ENCODE measurements around the gene FLACC1.

FLACC1 gene

DNA sequence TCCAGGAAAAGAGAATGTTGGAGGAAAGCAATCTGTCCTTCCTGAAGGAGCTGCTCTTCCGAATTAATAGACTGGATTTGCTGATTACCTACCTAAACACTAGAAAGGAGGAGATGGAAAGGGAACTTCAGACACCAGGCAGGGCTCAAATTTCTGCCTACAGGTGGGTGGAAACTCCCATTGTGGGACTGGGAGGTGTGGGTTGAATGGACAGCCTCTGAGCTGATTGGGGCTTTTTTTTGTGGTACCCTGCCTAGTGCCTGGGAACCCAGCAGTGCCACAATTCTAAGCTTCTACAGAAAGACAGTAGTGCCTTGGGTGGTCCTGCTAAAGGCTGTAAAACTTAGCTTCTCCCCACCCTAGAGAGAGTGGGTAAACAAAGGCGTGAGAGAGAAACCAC lies 90.5 kb downstream of the FLACC1 start:
- H3K27ac ChIP-seq: no peak overlapping the region
- H3K27me3 ChIP-seq (replicated peaks): no peaks in the 10 kb centered on the region
- DNase-seq: no peak
- TF ChIP-seq, protein P1, sequence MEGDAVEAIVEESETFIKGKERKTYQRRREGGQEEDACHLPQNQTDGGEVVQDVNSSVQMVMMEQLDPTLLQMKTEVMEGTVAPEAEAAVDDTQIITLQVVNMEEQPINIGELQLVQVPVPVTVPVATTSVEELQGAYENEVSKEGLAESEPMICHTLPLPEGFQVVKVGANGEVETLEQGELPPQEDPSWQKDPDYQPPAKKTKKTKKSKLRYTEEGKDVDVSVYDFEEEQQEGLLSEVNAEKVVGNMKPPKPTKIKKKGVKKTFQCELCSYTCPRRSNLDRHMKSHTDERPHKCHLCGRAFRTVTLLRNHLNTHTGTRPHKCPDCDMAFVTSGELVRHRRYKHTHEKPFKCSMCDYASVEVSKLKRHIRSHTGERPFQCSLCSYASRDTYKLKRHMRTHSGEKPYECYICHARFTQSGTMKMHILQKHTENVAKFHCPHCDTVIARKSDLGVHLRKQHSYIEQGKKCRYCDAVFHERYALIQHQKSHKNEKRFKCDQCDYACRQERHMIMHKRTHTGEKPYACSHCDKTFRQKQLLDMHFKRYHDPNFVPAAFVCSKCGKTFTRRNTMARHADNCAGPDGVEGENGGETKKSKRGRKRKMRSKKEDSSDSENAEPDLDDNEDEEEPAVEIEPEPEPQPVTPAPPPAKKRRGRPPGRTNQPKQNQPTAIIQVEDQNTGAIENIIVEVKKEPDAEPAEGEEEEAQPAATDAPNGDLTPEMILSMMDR (IDR thresholded peaks at IDR 0.05; ENCODE audit: low read depth, low read length, missing control alignments): no peak
- H3K36me3 ChIP-seq (replicated peaks): peaks cover 7% of the 10 kb centered on the region
- in situ Hi-C loops (cut with HindIII; ENCODE audit: low pct_ligation_motif_present, low sequenced_read_pairs): no loop called here
- H3K4me3 ChIP-seq (ENCODE audit: low read depth, low read length): no peak overlapping the region

DNA sequence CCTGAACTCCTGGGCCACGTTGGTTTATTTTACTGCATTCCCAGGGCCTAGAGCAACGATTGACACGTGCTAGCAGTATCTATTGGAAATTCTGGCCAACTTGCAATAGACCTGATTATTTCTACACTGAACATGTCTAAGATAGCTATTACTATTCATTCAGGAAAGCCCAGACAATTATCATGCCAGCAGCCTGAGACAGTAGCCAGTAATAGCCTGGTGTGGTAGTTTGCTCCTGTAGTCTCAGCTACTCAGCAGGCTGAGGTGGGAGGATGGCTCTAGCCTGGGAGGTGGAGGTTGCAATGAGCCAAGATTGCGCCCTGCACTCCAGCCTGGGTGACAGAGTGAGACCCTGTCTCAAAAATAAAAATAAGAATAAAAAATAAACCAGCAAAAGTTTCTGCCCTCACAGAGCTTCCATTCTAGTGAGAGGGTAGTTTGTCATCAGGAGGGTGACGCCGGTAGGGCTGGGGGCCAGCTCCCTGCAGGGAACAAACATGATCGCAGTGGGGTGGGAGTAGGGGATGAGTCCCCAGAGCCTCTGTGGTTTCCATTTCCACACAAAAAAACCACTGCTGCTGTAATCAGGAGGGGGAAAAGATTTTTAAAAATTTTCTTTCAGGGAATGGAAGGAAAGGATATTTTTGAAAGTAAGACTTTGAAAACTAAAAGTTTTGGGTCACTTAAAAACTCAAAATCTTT lies 92.5 kb downstream of the FLACC1 start:
- in situ Hi-C loops (cut with HindIII; ENCODE audit: low pct_ligation_motif_present, low sequenced_read_pairs): no loop called here
- H3K27ac ChIP-seq: no peak overlapping the region

DNA sequence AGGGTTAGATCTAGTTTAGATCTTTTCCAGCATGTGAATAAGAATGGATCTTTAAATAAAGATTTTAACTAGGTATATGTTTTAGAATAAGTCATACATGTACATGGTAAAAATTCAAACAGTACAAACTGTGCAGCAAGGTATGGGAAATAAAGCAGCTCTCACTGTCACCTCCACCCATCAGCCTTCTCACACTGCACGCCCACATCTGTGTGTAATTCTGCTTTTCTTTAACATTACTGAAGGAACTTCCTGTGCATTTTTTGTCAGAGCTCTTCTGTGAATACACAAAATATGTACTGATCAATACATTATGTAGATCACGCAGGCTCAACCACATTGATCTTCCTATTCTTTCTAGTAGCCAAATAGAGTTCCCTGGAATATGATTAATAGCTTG lies 93.4 kb downstream of the FLACC1 start:
- no peak overlapping the region for H3K27ac ChIP-seq
- H3K4me3 ChIP-seq (ENCODE audit: low read depth, low read length): no peak overlapping the region
- no peaks in the 10 kb centered on the region for H3K36me3 ChIP-seq (replicated peaks)
- in situ Hi-C loops (cut with HindIII; ENCODE audit: low pct_ligation_motif_present, low sequenced_read_pairs): no loop called here
- TF ChIP-seq, protein P1 (IDR thresholded peaks at IDR 0.05; ENCODE audit: low read depth, low read length, missing control alignments): no peak
- no peaks in the 10 kb centered on the region for H3K27me3 ChIP-seq (replicated peaks)
- no peak for DNase-seq

More for the DNA sequence above, 92.5 kb downstream of the FLACC1 start:
- Histone ChIP-seq H3K27me3 (replicated peaks) (no peaks in the 10 kb centered on the region), H3K36me3 (replicated peaks) (no peaks in the 10 kb centered on the region), H3K4me3 (ENCODE audit: low read depth, low read length) (no peak overlapping the region)
- TF ChIP-seq, protein P1 (IDR thresholded peaks at IDR 0.05; ENCODE audit: low read depth, low read length, missing control alignments): no peak
- no peak for DNase-seq

DNA sequence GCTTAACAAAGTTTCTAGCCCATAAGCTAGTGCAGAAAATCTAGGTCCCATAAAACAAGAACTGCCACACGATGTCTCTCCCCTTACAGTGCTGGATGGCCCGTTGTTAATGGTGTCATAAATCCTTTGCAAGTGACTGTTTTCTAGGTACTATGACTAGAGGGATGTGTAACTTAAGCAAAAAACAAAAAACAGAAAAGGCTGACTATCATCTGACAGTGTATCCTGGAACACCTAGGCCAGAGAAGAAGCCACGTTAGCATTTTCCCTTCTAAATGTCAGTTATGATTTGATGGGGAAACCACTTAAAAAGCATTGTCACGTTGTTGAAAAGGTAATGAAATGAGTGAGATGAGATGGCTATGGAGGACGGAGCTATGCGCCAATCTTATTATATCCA lies 94.4 kb downstream of the FLACC1 start:
- DNase-seq: no peak
- Histone ChIP-seq H3K4me3 (ENCODE audit: low read depth, low read length) (no peak overlapping the region), H3K27ac (no peak overlapping the region)

DNA sequence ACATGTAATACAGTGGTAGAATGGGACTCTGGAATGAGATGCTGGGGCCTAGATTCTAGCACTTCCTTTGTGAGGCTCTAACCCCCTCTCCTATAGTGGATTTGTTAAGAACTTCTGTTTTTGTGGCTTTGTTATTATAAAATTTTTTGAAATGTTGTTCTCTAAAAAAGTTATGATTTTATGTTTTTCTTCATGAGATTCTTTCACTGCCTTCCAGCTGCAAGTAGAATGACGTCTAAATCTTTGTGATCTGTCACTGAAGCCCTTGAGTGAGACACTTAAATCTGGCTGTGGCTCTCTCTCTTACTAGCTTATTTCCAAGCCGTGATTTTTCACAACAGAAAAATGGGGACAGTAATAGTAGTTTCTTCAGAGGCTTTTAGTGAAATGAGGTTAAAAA lies 95.2 kb downstream of the FLACC1 start:
- no peak overlapping the region for H3K4me3 ChIP-seq (ENCODE audit: low read depth, low read length)
- H3K27ac ChIP-seq: no peak overlapping the region
- in situ Hi-C loops (cut with HindIII; ENCODE audit: low pct_ligation_motif_present, low sequenced_read_pairs): no loop called here
- no peak for DNase-seq
- no peaks in the 10 kb centered on the region for H3K27me3 ChIP-seq (replicated peaks)
- no peaks in the 10 kb centered on the region for H3K36me3 ChIP-seq (replicated peaks)
- TF ChIP-seq, protein P1 (IDR thresholded peaks at IDR 0.05; ENCODE audit: low read depth, low read length, missing control alignments): no peak

More for the DNA sequence above, 94.4 kb downstream of the FLACC1 start:
- in situ Hi-C loops (cut with HindIII; ENCODE audit: low pct_ligation_motif_present, low sequenced_read_pairs): no loop called here
- H3K27me3 ChIP-seq (replicated peaks): no peaks in the 10 kb centered on the region
- TF ChIP-seq, protein P1 (IDR thresholded peaks at IDR 0.05; ENCODE audit: low read depth, low read length, missing control alignments): no peak
- H3K36me3 ChIP-seq (replicated peaks): no peaks in the 10 kb centered on the region

DNA sequence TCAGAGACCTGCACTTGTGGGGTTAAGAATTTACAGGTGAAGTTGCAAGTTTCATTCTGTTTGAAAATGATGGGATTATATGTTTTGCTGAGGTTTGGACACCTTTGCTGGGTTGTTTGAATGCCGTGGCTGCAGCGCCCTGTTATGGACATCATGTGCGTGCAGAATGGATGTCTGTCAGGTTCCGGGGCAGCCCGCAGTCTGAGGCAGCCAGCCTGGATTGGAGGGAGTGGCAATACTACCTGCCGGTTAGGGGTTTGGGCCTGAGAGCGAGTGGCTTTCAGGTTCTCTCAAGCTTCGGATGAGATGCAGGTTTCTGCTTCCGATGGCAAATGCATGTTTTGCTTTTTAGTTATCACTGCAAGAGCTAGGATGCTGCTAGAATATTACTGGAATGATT lies 95.7 kb downstream of the FLACC1 start:
- no peak overlapping the region for H3K4me3 ChIP-seq (ENCODE audit: low read depth, low read length)
- TF ChIP-seq, protein P1 (IDR thresholded peaks at IDR 0.05; ENCODE audit: low read depth, low read length, missing control alignments): no peak
- DNase-seq: no peak
- in situ Hi-C loops (cut with HindIII; ENCODE audit: low pct_ligation_motif_present, low sequenced_read_pairs): no loop called here
- H3K36me3 ChIP-seq (replicated peaks): no peaks in the 10 kb centered on the region
- H3K27ac ChIP-seq: no peak overlapping the region
- H3K27me3 ChIP-seq (replicated peaks): no peaks in the 10 kb centered on the region
